PC-9 (cell line): Measurements from ENCODE around the gene COL15A1.

Source experiments
- CTCF ChIP-seq: fragments of 200-600 bp; sonication (generic); conservative IDR thresholded peaks from 2 replicates; pipeline ENCODE4 v1.6.1; 2017; ENCODE audit warnings: mixed run types, antibody characterized with exemption, mild to moderate bottlenecking, moderate library complexity
- EZH2 ChIP-seq: fragments of 200-600 bp; sonication (generic); IDR thresholded peaks from 2 replicates; pipeline ENCODE4 v1.8.0; 2017; ENCODE audit warnings: antibody characterized with exemption, low read depth

DNA sequence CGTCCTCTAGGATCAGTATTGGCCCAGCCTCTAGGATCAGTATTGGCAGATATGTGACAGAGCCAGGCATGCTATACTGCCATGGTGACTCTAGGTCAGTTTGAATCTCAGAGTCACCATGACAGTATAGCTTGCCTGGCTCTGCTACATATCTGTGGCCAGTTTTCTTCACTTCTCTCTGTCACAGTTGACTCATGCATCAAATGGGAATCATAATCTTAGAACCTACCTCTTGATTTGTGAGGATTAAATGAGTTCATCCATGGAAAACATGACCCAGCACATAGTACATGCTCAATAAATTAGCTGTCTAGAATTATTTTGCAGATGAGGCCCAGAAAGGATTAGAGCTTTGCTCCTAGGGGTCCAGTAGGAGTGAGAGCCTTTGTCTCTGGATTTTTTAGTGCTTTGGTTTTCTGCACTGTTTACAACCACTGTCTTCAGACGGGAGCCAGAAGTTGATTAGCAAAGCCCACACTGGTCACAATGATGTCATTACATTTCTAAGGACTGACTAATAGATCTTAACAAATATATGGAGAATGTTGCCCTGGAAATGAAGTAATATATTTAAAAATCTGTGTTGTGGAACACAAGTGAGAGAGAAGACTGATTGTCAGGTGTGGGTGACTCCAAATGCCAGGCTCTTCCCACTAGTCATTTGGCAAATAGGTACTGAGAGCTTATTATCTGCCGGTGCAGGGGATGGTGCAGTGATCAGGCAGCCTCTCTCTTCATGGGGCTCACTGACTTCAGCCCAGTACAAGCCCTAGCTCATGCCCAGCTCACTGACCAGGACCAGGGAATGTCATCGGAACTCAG lies 76.0 kb downstream of the COL15A1 start:
- TF ChIP-seq CTCF (no peak), EZH2 (no peak)
